ENCODE measurements around the gene FGF9. TPM values are rescaled to one million over a fixed set of nuclear protein-coding genes. Genes with fewer than 3 reads are reported as not detected.

FGF9 gene
- total RNA-seq, 1 experiment from 2014 or later: 1.0 TPM

DNA sequence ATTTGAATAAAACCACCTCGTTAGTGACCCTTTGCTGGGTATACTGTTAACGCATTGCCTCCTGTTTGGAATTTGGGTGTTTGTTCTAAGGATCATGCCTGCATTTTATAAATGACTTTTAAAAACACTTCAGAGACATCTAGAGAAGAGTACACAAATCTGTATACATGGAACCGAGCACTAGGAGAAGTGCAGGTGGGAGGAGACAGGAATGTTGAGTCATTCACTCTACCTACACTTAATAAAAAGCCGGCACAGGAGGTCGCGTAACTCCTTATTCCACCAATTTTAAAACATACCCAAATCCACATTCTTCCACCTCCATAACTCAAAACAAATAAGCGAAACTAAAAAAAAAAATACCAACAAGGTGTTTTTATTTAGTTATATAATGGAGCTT lies 48.6 kb downstream of the FGF9 start:
- Histone ChIP-seq H3K9me3 (no peaks in the 10 kb centered on the region), H3K36me3 (ENCODE audit: control insufficient read depth, insufficient read depth, low read length) (no peaks in the 10 kb centered on the region), H3K4me3 (ENCODE audit: low read depth, low read length) (no peak overlapping the region), H3K4me1 (peaks cover 14% of the 10 kb centered on the region), H3K27me3 (replicated peaks; ENCODE audit: control insufficient read depth, insufficient read depth, low read length) (no peaks in the 10 kb centered on the region)
- peaks cover 22% of the 10 kb centered on the region for H3K4me1 Mint-ChIP-seq (ENCODE audit: low read depth, unreplicated experiment)
- POLR2A ChIA-PET: no interaction called here
- H3K36me3 Mint-ChIP-seq (ENCODE audit: insufficient read depth, unreplicated experiment): no peaks in the 10 kb centered on the region
- no peak for DNase-seq
- no peak overlapping the region for H3K27ac Mint-ChIP-seq (ENCODE audit: unreplicated experiment)
- H3K4me3 Mint-ChIP-seq (ENCODE audit: unreplicated experiment): no peak overlapping the region
- no TSS peak for BruUV-seq (replicated peaks)
- TF ChIP-seq, protein P1, sequence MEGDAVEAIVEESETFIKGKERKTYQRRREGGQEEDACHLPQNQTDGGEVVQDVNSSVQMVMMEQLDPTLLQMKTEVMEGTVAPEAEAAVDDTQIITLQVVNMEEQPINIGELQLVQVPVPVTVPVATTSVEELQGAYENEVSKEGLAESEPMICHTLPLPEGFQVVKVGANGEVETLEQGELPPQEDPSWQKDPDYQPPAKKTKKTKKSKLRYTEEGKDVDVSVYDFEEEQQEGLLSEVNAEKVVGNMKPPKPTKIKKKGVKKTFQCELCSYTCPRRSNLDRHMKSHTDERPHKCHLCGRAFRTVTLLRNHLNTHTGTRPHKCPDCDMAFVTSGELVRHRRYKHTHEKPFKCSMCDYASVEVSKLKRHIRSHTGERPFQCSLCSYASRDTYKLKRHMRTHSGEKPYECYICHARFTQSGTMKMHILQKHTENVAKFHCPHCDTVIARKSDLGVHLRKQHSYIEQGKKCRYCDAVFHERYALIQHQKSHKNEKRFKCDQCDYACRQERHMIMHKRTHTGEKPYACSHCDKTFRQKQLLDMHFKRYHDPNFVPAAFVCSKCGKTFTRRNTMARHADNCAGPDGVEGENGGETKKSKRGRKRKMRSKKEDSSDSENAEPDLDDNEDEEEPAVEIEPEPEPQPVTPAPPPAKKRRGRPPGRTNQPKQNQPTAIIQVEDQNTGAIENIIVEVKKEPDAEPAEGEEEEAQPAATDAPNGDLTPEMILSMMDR (IDR thresholded peaks at IDR 0.05; ENCODE audit: insufficient read depth in 1 of 2, low read depth in 1 of 2, low read length in 1 of 2, severe bottlenecking in 1 of 2, unreplicated experiment in 1 of 2): no peak
- H3K9me3 Mint-ChIP-seq (ENCODE audit: unreplicated experiment): no peaks in the 10 kb centered on the region
- no peaks in the 10 kb centered on the region for H3K27me3 Mint-ChIP-seq (ENCODE audit: insufficient read depth, unreplicated experiment)
- CTCF ChIA-PET: no interaction called here
- intact Hi-C loops (cut with micrococcal nuclease; ENCODE audit: unreplicated experiment): no loop called here

DNA sequence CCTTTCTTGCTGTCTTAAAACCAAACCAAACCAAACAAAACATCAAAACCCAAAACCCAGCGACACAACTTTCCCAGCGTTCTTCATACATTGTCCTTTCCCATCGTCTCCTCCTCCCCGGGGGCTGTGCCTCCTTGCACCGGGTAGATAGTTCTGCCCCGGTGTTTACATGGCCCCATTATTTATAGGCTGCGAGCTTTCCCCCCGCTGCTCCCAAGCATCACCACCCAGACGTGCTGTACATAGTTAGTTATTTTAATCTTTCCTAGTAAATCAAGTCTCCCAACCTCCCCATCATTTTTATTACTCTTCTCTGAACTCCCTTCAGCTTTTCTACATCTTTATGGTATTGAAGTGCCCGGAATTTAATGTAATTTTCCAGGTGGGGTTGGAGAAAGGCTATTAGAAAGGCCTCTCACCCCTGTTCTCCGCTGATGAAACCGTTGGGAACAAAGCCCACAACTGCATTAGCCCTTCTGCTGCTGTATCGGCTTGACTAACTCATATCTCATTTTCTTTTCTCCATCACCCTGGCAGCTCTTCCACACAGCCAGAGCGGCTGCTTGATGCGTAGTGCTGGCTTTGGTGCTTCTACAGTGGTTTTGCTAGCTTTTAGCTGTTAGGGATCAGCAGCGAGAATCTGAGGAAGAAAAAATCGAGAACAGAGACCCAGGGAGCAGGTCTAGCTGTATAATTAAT lies 53.1 kb downstream of the FGF9 start:
- Mint-ChIP-seq H3K4me3 (ENCODE audit: unreplicated experiment) (no peak overlapping the region), H3K27me3 (ENCODE audit: insufficient read depth, unreplicated experiment) (no peaks in the 10 kb centered on the region), H3K4me1 (ENCODE audit: low read depth, unreplicated experiment) (peaks cover 12% of the 10 kb centered on the region), H3K9me3 (ENCODE audit: unreplicated experiment) (peaks cover 9% of the 10 kb centered on the region), H3K36me3 (ENCODE audit: insufficient read depth, unreplicated experiment) (peaks cover 7% of the 10 kb centered on the region), H3K27ac (ENCODE audit: unreplicated experiment) (no peak overlapping the region)
- CTCF ChIA-PET: no interaction called here
- TF ChIP-seq, protein P1 (IDR thresholded peaks at IDR 0.05; ENCODE audit: insufficient read depth in 1 of 2, low read depth in 1 of 2, low read length in 1 of 2, severe bottlenecking in 1 of 2, unreplicated experiment in 1 of 2): no peak
- peaks cover 7% of the 10 kb centered on the region; the same call in 1 of the 2 replicates for H3K9me3 ChIP-seq
- intact Hi-C loops (cut with micrococcal nuclease; ENCODE audit: unreplicated experiment): no loop called here
- BruUV-seq (replicated peaks): no TSS peak
- no peak for DNase-seq
- no peaks in the 10 kb centered on the region for H3K36me3 ChIP-seq (ENCODE audit: control insufficient read depth, insufficient read depth, low read length)
- POLR2A ChIA-PET: no interaction called here
- peaks cover 5% of the 10 kb centered on the region; the same call in 1 of the 2 replicates for H3K4me1 ChIP-seq
- H3K4me3 ChIP-seq (ENCODE audit: low read depth, low read length): no peak overlapping the region
- H3K27me3 ChIP-seq (replicated peaks; ENCODE audit: control insufficient read depth, insufficient read depth, low read length): no peaks in the 10 kb centered on the region

DNA sequence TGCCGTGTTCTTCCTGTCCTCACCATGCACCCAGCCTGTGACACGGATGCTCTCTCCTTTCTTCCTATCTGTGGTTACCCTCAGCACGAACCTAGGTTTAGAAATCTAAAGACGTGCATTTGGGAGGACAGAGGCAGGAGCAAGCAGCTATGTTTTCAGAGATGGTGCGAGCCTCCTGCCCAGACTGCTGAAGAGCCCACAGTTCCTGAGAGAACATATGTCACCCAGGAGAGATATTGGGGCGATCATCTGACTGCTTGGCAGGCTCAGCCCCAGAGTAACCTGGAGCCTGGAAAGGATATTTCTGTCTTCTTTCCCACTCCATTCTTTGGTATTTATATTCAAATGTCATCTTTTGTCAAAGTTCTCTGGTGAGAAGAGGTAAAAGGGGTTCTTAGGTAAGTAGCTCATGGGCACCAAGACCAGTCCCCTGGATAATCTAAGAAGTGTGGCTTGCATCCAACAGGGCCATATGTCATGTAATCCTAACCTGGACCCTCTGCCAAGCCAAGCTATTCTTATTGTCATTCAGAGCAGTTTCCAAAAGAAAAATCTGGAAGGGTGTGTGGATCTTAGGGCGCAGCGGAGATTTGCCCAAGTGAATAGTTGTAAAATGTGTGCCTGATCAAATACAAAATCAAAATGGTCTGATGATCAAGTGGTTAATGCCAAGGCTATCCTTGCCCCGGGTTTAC lies 59.5 kb downstream of the FGF9 start:
- intact Hi-C loops (cut with micrococcal nuclease; ENCODE audit: unreplicated experiment): no loop called here
- BruUV-seq (replicated peaks): no TSS peak
- no peak for DNase-seq
- H3K9me3 ChIP-seq: peaks cover 15% of the 10 kb centered on the region; the same call in 1 of the 2 replicates
- Mint-ChIP-seq H3K27ac (ENCODE audit: unreplicated experiment) (no peak overlapping the region), H3K4me3 (ENCODE audit: unreplicated experiment) (no peak overlapping the region), H3K36me3 (ENCODE audit: insufficient read depth, unreplicated experiment) (peaks cover 7% of the 10 kb centered on the region), H3K27me3 (ENCODE audit: insufficient read depth, unreplicated experiment) (no peaks in the 10 kb centered on the region), H3K9me3 (ENCODE audit: unreplicated experiment) (peaks cover 20% of the 10 kb centered on the region), H3K4me1 (ENCODE audit: low read depth, unreplicated experiment) (no peaks in the 10 kb centered on the region)
- peaks cover 13% of the 10 kb centered on the region for H3K4me1 ChIP-seq
- no peak overlapping the region for H3K4me3 ChIP-seq (ENCODE audit: low read depth, low read length)
- no peaks in the 10 kb centered on the region for H3K27me3 ChIP-seq (replicated peaks; ENCODE audit: control insufficient read depth, insufficient read depth, low read length)
- POLR2A ChIA-PET: no interaction called here
- CTCF ChIA-PET: no interaction called here
- TF ChIP-seq, protein P1 (IDR thresholded peaks at IDR 0.05; ENCODE audit: insufficient read depth in 1 of 2, low read depth in 1 of 2, low read length in 1 of 2, severe bottlenecking in 1 of 2, unreplicated experiment in 1 of 2): no peak
- H3K36me3 ChIP-seq (ENCODE audit: control insufficient read depth, insufficient read depth, low read length): no peaks in the 10 kb centered on the region
